Measurements from ENCODE around the gene LRP6.

GRCh38 chr12:12214201-12214600 is 52.6 kb downstream of the LRP6 start:
- no peak for TF ChIP-seq POLR2A (IDR thresholded peaks at IDR 0.05)
- TF ChIP-seq CTCF (IDR thresholded peaks at IDR 0.05) = no peak
